HepG2 (cell line): ENCODE results near the gene IFI35. TPM values are rescaled to one million over a fixed set of nuclear protein-coding genes. Genes with fewer than 3 reads are reported as not detected.

Experiments used
- ATF2 ChIP-seq: sonication (generic); formaldehyde crosslinking; IDR thresholded peaks from 2 replicates; pipeline ENCODE4 v1.4.0; 2020; ENCODE audit warnings: missing genetic modification reagents
- CREM ChIP-seq, 2 experiments: sonication (generic) in 1 of 2; formaldehyde crosslinking in 1 of 2; IDR thresholded peaks; 2 replicates each; pipeline versions ENCODE4 v1.4.0 to v1.6.1; 2016 to 2020; ENCODE audit warnings: antibody characterized with exemption in 1 of 2, mild to moderate bottlenecking in 1 of 2, missing genetic modification reagents in 1 of 2
- FOXO4 ChIP-seq: sonication (generic); formaldehyde crosslinking; conservative IDR thresholded peaks from 2 replicates; pipeline ENCODE4 v1.8.1; 2023; ENCODE audit warnings: missing genetic modification reagents
- GABPA ChIP-seq, 2 experiments: IDR thresholded peaks; 2 replicates each; pipeline ENCODE4 v1.6.1; 2011 to 2016; ENCODE audit warnings: low read depth in 2 of 2, low read length in 1 of 2, missing biosample characterization in 1 of 2, missing genetic modification characterization in 1 of 2
- POGK ChIP-seq: sonication (generic); formaldehyde crosslinking; conservative IDR thresholded peaks from 2 replicates; pipeline ENCODE4 v1.8.0; 2022; ENCODE audit warnings: mild to moderate bottlenecking, moderate library complexity, missing genetic modification reagents
- PRPF4 ChIP-seq: fragments of 200-400 bp; formaldehyde crosslinking; IDR thresholded peaks from 2 replicates; pipeline ENCODE4 v1.6.1; 2016; ENCODE audit warnings: low read length, low read depth; ENCODE audit not compliant: poor library complexity, severe bottlenecking
- SUZ12 ChIP-seq: fragments of 150-350 bp; IDR thresholded peaks from 2 replicates; pipeline ENCODE4 v1.6.1; 2014; ENCODE audit warnings: low read depth, low read length
- TAF15 ChIP-seq: fragments of 200-400 bp; formaldehyde crosslinking; IDR thresholded peaks from one replicate; pipeline ENCODE4 v1.6.1; 2018; ENCODE audit warnings: mild to moderate bottlenecking, low read depth, low read length; ENCODE audit not compliant: poor library complexity, severe bottlenecking
- ZNF75D ChIP-seq: sonication (generic); formaldehyde crosslinking; IDR thresholded peaks from 2 replicates; pipeline ENCODE4 v1.8.1; 2023; ENCODE audit warnings: missing genetic modification reagents, mild to moderate bottlenecking, borderline replicate concordance
- ZNF782 ChIP-seq: sonication (generic); formaldehyde crosslinking; IDR thresholded peaks from 2 replicates; pipeline ENCODE4 v1.4.0; 2020; ENCODE audit warnings: missing genetic modification reagents, mild to moderate bottlenecking, borderline replicate concordance
- ZNF788 ChIP-seq: sonication (generic); formaldehyde crosslinking; IDR thresholded peaks from 2 replicates; pipeline ENCODE4 v1.5.0; 2020; ENCODE audit warnings: mild to moderate bottlenecking, missing genetic modification reagents, borderline replicate concordance
- polyA plus RNA-seq, 8 experiments: library from polyadenylated mRNA; depleted of rRNA in 3 of 8; stranded (reverse) in 7 of 8; unstranded in 1 of 8; fragments of >200 nt; fragmentation: Illumina TruSeq in 4 of 8; extraction: Trizol in 4 of 8; gene quantifications; 2 replicates each; pipeline versions ENCODE4 v1.2.1 to v1.2.3, GENCODE V29; 2011 to 2016; ENCODE audit warnings: low read depth in 4 of 8, missing spikeins in 1 of 8, mixed read lengths in 1 of 8; ENCODE audit not compliant: insufficient read depth in 1 of 8
- total RNA-seq, 5 experiments: library from RNA; depleted of rRNA; stranded (reverse); fragments of >200 nt; fragmentation: Illumina TruSeq; extraction: Trizol; gene quantifications; 2 replicates each; pipeline ENCODE4 v1.2.3, GENCODE V29; 2016; ENCODE audit warnings: low read depth in 1 of 5
- TF ChIP-seq, protein P1 (sequence below): IDR thresholded peaks from 2 replicates; pipeline ENCODE4 v1.6.1; 2016; ENCODE audit warnings: control low read depth
- TF ChIP-seq, protein P2 (sequence below): sonication (generic); formaldehyde crosslinking; IDR thresholded peaks from 2 replicates; pipeline ENCODE4 v1.5.0; 2020; ENCODE audit warnings: missing genetic modification reagents, mild to moderate bottlenecking, borderline replicate concordance
- TF ChIP-seq, protein P3 (sequence below), 2 experiments: fragments of 450-650 bp in 1 of 2; sonication (generic) in 1 of 2; formaldehyde crosslinking; IDR thresholded peaks; 2 replicates each; pipeline versions ENCODE4 v1.5.0 to v1.8.0; 2020 to 2022; ENCODE audit warnings: mild to moderate bottlenecking in 1 of 2, missing genetic modification reagents in 1 of 2

The IFI35 gene
- total and polyA plus RNA-seq, 2 of the 13 experiments (the other 11 are each of a cell fraction or from before 2014, with no cell fraction given), result 28.9 to 38.1 TPM

DNA sequence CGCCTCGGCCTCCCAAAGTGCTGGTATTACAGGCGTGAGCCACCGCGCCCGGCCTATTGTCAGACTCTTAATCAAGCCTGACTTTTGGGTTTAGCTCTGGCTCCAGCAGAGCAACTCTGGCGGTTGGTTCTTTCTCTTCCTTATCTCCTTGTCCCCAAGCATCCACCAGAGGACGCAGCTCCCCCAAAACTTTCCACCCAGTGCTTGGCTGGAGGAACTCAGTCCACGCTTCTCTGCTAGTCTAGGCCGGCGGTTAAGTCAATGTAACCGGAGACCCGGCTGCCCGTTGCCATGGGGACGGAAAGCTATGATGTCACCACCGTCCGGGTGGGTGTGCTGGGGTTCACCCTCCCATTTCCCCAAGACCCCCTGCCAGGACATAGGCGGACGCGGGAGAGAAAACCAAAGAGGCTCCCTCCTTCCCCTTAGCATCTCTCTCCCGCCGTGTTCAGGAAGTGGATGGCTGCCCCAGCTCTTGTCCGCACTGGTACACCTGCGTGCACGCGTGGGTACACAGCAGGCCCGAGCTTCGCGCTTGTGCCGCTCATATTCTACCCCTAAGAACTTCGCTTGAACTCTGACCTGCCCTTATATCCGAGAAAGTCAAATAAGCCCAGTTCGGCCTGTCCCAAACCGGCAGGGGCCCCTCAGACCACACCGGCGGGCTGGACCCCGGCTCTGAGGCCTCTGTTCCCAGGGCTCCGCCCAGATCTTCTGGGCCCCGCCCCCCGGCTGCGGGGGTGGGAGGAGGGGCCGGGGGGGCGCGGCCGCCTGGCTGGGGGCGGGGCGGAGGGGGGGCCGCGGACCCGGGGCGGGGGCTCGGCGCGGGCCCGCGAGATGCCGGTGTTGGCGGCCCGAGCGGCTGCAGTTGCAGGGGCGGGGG, 18.1 kb downstream of the IFI35 start, which contains the start of gene RND2 (continued):
- TF ChIP-seq ATF2 (peak; percentile 97), CREM (IDR thresholded peaks at IDR 0.05) (peak; percentile 58; the same call in 1 of the 2 replicates), CREM (CRISPR knock-in tag; IDR thresholded peaks at IDR 0.05) (no peak), FOXO4 (CRISPR knock-in tag) (no peak), ZNF788 (peak; percentile 70; the same call in 1 of the 2 replicates), PRPF4 (no peak), SUZ12 (no peak), TAF15 (no peak), ZNF75D (CRISPR knock-in tag) (no peak), GABPA (IDR thresholded peaks at IDR 0.05; ENCODE audit: low read depth, low read length) (no peak), GABPA (CRISPR knock-in tag; IDR thresholded peaks at IDR 0.05; ENCODE audit: low read depth) (no peak), POGK (CRISPR knock-in tag) (no peak; the same call in 1 of the 2 replicates), ZNF782 (0 out of 2 replicates have a peak, but pooled peaks have one; percentile 25)
- TF ChIP-seq, protein P1, sequence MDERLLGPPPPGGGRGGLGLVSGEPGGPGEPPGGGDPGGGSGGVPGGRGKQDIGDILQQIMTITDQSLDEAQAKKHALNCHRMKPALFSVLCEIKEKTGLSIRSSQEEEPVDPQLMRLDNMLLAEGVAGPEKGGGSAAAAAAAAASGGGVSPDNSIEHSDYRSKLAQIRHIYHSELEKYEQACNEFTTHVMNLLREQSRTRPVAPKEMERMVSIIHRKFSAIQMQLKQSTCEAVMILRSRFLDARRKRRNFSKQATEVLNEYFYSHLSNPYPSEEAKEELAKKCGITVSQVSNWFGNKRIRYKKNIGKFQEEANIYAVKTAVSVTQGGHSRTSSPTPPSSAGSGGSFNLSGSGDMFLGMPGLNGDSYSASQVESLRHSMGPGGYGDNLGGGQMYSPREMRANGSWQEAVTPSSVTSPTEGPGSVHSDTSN (CRISPR knock-in tag), result no peak
- TF ChIP-seq, protein P2, sequence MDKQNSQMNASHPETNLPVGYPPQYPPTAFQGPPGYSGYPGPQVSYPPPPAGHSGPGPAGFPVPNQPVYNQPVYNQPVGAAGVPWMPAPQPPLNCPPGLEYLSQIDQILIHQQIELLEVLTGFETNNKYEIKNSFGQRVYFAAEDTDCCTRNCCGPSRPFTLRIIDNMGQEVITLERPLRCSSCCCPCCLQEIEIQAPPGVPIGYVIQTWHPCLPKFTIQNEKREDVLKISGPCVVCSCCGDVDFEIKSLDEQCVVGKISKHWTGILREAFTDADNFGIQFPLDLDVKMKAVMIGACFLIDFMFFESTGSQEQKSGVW, result no peak
- TF ChIP-seq, protein P3, sequence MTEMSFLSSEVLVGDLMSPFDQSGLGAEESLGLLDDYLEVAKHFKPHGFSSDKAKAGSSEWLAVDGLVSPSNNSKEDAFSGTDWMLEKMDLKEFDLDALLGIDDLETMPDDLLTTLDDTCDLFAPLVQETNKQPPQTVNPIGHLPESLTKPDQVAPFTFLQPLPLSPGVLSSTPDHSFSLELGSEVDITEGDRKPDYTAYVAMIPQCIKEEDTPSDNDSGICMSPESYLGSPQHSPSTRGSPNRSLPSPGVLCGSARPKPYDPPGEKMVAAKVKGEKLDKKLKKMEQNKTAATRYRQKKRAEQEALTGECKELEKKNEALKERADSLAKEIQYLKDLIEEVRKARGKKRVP (CRISPR knock-in tag; IDR thresholded peaks at IDR 0.05), result no peak
